Fibroblast of lung (primary cell): ENCODE measurements around the gene ADD3. TPM values are rescaled to one million over a fixed set of nuclear protein-coding genes. Genes with fewer than 3 reads are reported as not detected.

Experiments
- DNase-seq, 2 donors: peaks; one replicate each; pipeline versions ENCODE4 v3.0.0 to v3.0.0-alpha.2; 2010; ENCODE audit warnings: low read depth in 2 of 2
- H2AFZ ChIP-seq: 2 replicates; pipeline ENCODE4 v1.5.1; 2012; ENCODE audit warnings: low read length, control low read depth, inconsistent platforms
- H3K27ac ChIP-seq: 2 replicates; pipeline ENCODE4 v1.5.1; 2011; ENCODE audit warnings: low read length, control low read depth; ENCODE audit not compliant: insufficient read depth
- H3K27me3 ChIP-seq: 2 replicates; pipeline ENCODE4 v1.5.1; 2011; ENCODE audit warnings: mild to moderate bottlenecking, low read length; ENCODE audit not compliant: control insufficient read depth, insufficient read depth
- H3K36me3 ChIP-seq: 2 replicates; pipeline ENCODE4 v1.5.1; 2011; ENCODE audit warnings: low read length; ENCODE audit not compliant: control insufficient read depth, insufficient read depth
- H3K4me1 ChIP-seq: 2 replicates; pipeline ENCODE4 v1.5.1; 2011; ENCODE audit warnings: low read length; ENCODE audit not compliant: control insufficient read depth, insufficient read depth; ENCODE audit errors: extremely low read depth
- H3K4me2 ChIP-seq: 2 replicates; pipeline ENCODE4 v1.5.1; 2011; ENCODE audit warnings: low read length, control low read depth; ENCODE audit not compliant: insufficient read depth; ENCODE audit errors: extremely low read depth
- H3K4me3 ChIP-seq, 4 experiments: fragments of 200-600 bp in 1 of 4; sonication (generic) in 1 of 4; replicated peaks in 1 of 4; 2 replicates each; pipeline ENCODE4 v1.5.1; 2011 to 2016; ENCODE audit warnings: low read length in 4 of 4, low read depth in 3 of 4, mild to moderate bottlenecking in 3 of 4, control low read depth in 2 of 4, inconsistent platforms in 1 of 4, mixed read lengths in 1 of 4; ENCODE audit not compliant: insufficient read depth in 1 of 4; ENCODE audit errors: control extremely low read depth in 1 of 4
- H3K79me2 ChIP-seq: 2 replicates; pipeline ENCODE4 v1.5.1; 2012; ENCODE audit warnings: mild to moderate bottlenecking, low read length, inconsistent platforms; ENCODE audit not compliant: control insufficient read depth, insufficient read depth
- H3K9ac ChIP-seq: 2 replicates; pipeline ENCODE4 v1.5.1; 2011; ENCODE audit warnings: mild to moderate bottlenecking, low read length, control low read depth; ENCODE audit not compliant: insufficient read depth
- H3K9me3 ChIP-seq: 2 replicates; pipeline ENCODE4 v1.5.1; 2012; ENCODE audit warnings: low read depth, low read length; ENCODE audit not compliant: control insufficient read depth, insufficient read depth
- H4K20me1 ChIP-seq: 2 replicates; pipeline ENCODE4 v1.5.1; 2011; ENCODE audit warnings: low read length; ENCODE audit not compliant: control insufficient read depth, insufficient read depth; ENCODE audit errors: extremely low read depth
- CTCF ChIP-seq, 2 donors: IDR thresholded peaks in 1 of 2; conservative IDR thresholded peaks in 1 of 2; 1 replicate in 1 of 2; 2 replicates in 1 of 2; pipeline ENCODE4 v1.5.1; 2011 to 2012; ENCODE audit warnings: low read length in 2 of 2, control low read depth in 1 of 2, inconsistent platforms in 1 of 2, low read depth in 1 of 2, mild to moderate bottlenecking in 1 of 2
- EZH2 ChIP-seq: IDR thresholded peaks from 2 replicates; pipeline ENCODE4 v1.5.1; 2012; ENCODE audit warnings: low read length, control low read depth, mild to moderate bottlenecking; ENCODE audit errors: missing control alignments
- polyA plus RNA-seq, 2 donors: library from polyadenylated mRNA; depleted of rRNA in 1 of 2; stranded (reverse) in 1 of 2; unstranded in 1 of 2; fragments of >200 nt; gene quantifications; 2 replicates each; pipeline ENCODE4 v1.2.1, GENCODE V29; 2011 to 2012; ENCODE audit warnings: missing spikeins in 1 of 2
- total RNA-seq: library from RNA; depleted of rRNA; stranded (reverse); fragments of >200 nt; gene quantifications from 2 replicates; pipeline ENCODE4 v1.2.1, GENCODE V29; 2014

The ADD3 gene
- total and polyA plus RNA-seq, 2 donors (not counting 1 experiment from before 2014, with no cell fraction given) = 93.0 to 416 TPM

- no peaks in the 10 kb centered on the region for H3K36me3 ChIP-seq
- peak overlapping the region; percentile 90 for H3K4me2 ChIP-seq
- DNase-seq = no peak
- H4K20me1 ChIP-seq = no peaks in the 10 kb centered on the region
- peaks cover 20% of the 10 kb centered on the region for H3K4me1 ChIP-seq
- H3K4me3 ChIP-seq = peak overlapping the region in 1 of 4 experiments; percentile 3
- TF ChIP-seq CTCF (conservative IDR thresholded peaks at IDR 0.05 in 1 of 2, IDR thresholded peaks at IDR 0.05 in 1 of 2; ENCODE audit: low read depth in 1 of 2, low read length in 2 of 2) (no peak), EZH2 (no peak)
- H3K27ac ChIP-seq = peak overlapping the region; percentile 79
- no peaks in the 10 kb centered on the region for H3K27me3 ChIP-seq
- no peaks in the 10 kb centered on the region for H3K9me3 ChIP-seq
- H3K79me2 ChIP-seq = no peaks in the 10 kb centered on the region
- H3K9ac ChIP-seq = no peak overlapping the region
- no peak overlapping the region for H2AFZ ChIP-seq
Observed at GRCh38 chr10:109967739-109968088, 40.1 kb upstream of the ADD3 start.

- DNase-seq = no peak
- H3K4me2 ChIP-seq = no peak overlapping the region
- H2AFZ ChIP-seq = peak overlapping the region; percentile 45
- no peaks in the 10 kb centered on the region for H3K79me2 ChIP-seq
- no peak overlapping the region for H3K9ac ChIP-seq
- H3K4me3 ChIP-seq = no peak overlapping the region
- TF ChIP-seq EZH2 (no peak), CTCF (conservative IDR thresholded peaks at IDR 0.05 in 1 of 2, IDR thresholded peaks at IDR 0.05 in 1 of 2; ENCODE audit: low read depth in 1 of 2, low read length in 2 of 2) (no peak)
- no peaks in the 10 kb centered on the region for H3K36me3 ChIP-seq
- H3K27ac ChIP-seq = no peak overlapping the region
- peaks cover 20% of the 10 kb centered on the region for H3K4me1 ChIP-seq
- no peaks in the 10 kb centered on the region for H4K20me1 ChIP-seq
- H3K27me3 ChIP-seq = no peaks in the 10 kb centered on the region
- no peaks in the 10 kb centered on the region for H3K9me3 ChIP-seq
Observed at GRCh38 chr10:109968953-109969759, 38.6 kb upstream of the ADD3 start.

GRCh38 chr10:109969760-109970346 lies 37.9 kb upstream of the ADD3 start:
- Histone ChIP-seq H3K4me1 (peaks cover 20% of the 10 kb centered on the region), H3K79me2 (no peaks in the 10 kb centered on the region), H3K36me3 (no peaks in the 10 kb centered on the region), H3K27ac (no peak overlapping the region), H3K9ac (no peak overlapping the region), H2AFZ (peak overlapping the region; percentile 18), H3K27me3 (no peaks in the 10 kb centered on the region), H4K20me1 (no peaks in the 10 kb centered on the region), H3K9me3 (no peaks in the 10 kb centered on the region), H3K4me2 (no peak overlapping the region), H3K4me3 (no peak overlapping the region)
- DNase-seq = no peak
- TF ChIP-seq EZH2 = no peak
- no peak for TF ChIP-seq CTCF (conservative IDR thresholded peaks at IDR 0.05 in 1 of 2, IDR thresholded peaks at IDR 0.05 in 1 of 2; ENCODE audit: low read depth in 1 of 2, low read length in 2 of 2)
